GM23248 (cell line): ENCODE data around the gene C20orf141. TPM values are rescaled to one million over a fixed set of nuclear protein-coding genes. Genes with fewer than 3 reads are reported as not detected.
A peak's percentile ranks its signal among the peaks of the same experiment; 100 is the strongest.

Source experiments
- DNase-seq: peaks from one replicate; pipeline ENCODE4 v3.0.0-alpha.2; 2015
- H2AFZ ChIP-seq: fragments of 200-600 bp; sonication (generic); 2 replicates; pipeline ENCODE4 v1.6.1; 2016; ENCODE audit warnings: antibody characterized with exemption
- H3F3A ChIP-seq: fragments of 200-600 bp; sonication (generic); 2 replicates; pipeline ENCODE4 v1.6.1; 2016; ENCODE audit warnings: mild to moderate bottlenecking, antibody characterized with exemption, mixed run types; ENCODE audit not compliant: insufficient read depth
- H3K27ac ChIP-seq: fragments of 200-600 bp; sonication (generic); 2 replicates; pipeline ENCODE4 v1.5.1; 2016; ENCODE audit warnings: mild to moderate bottlenecking
- H3K27me3 ChIP-seq: fragments of 200-600 bp; sonication (generic); replicated peaks from 2 replicates; pipeline ENCODE4 v1.6.1; 2016; ENCODE audit warnings: mild to moderate bottlenecking; ENCODE audit not compliant: insufficient read depth
- H3K36me3 ChIP-seq: fragments of 200-600 bp; sonication (generic); 2 replicates; pipeline ENCODE4 v1.6.1; 2016; ENCODE audit warnings: low read depth, mild to moderate bottlenecking
- H3K4me1 ChIP-seq: fragments of 200-600 bp; sonication (generic); 2 replicates; pipeline ENCODE4 v1.6.1; 2016; ENCODE audit warnings: mild to moderate bottlenecking; ENCODE audit not compliant: insufficient read depth
- H3K4me2 ChIP-seq: fragments of 200-600 bp; sonication (generic); one replicate; pipeline ENCODE4 v1.6.1; 2016; ENCODE audit warnings: mild to moderate bottlenecking; ENCODE audit not compliant: unreplicated experiment
- H3K4me3 ChIP-seq: fragments of 200-600 bp; sonication (generic); 2 replicates; pipeline ENCODE4 v1.5.1; 2016; ENCODE audit warnings: mild to moderate bottlenecking
- H3K79me2 ChIP-seq: fragments of 200-600 bp; sonication (generic); 2 replicates; pipeline ENCODE4 v1.6.1; 2016; ENCODE audit warnings: mild to moderate bottlenecking; ENCODE audit not compliant: insufficient read depth
- H3K9ac ChIP-seq: fragments of 200-600 bp; sonication (generic); 2 replicates; pipeline ENCODE4 v1.6.1; 2016; ENCODE audit warnings: mild to moderate bottlenecking
- H3K9me2 ChIP-seq: fragments of 200-600 bp; sonication (generic); 2 replicates; pipeline ENCODE4 v1.6.1; 2016; ENCODE audit warnings: mixed run types, mild to moderate bottlenecking, moderate library complexity; ENCODE audit not compliant: insufficient read depth
- H3K9me3 ChIP-seq: fragments of 200-600 bp; sonication (generic); one replicate; pipeline ENCODE4 v1.6.1; 2017; ENCODE audit warnings: low read depth
- H4K20me1 ChIP-seq: fragments of 200-600 bp; sonication (generic); 2 replicates; pipeline ENCODE4 v1.6.0; 2016; ENCODE audit not compliant: insufficient read depth
- EZH2 ChIP-seq: fragments of 200-600 bp; sonication (generic); IDR thresholded peaks from 2 replicates; pipeline ENCODE4 v1.6.1; 2018; ENCODE audit warnings: antibody characterized with exemption, mild to moderate bottlenecking; ENCODE audit not compliant: insufficient read depth, poor library complexity, severe bottlenecking
- EZH2phosphoT487 ChIP-seq: fragments of 200-600 bp; sonication (generic); IDR thresholded peaks from 2 replicates; pipeline ENCODE4 v1.6.1; 2018; ENCODE audit warnings: antibody characterized with exemption, moderate library complexity, mild to moderate bottlenecking, low read depth; ENCODE audit not compliant: insufficient read depth
- WGBS, 2 experiments: methylation state at CpG; one replicate each; pipeline ENCODE4 v1.1.6; 2015 to 2017; ENCODE audit warnings: low lambda C conversion rate in 2 of 2, low coverage in 1 of 2; ENCODE audit errors: missing lambda C conversion rate in 2 of 2; 5-methylcytosine and 5-hydroxymethylcytosine counted together
- in situ Hi-C: fragments of 300-500 bp; cut with MboI; formaldehyde crosslinking; loops from 2 replicates; pipeline ENCODE4 v1.15.0; 2020
- polyA plus RNA-seq: library from polyadenylated mRNA; unstranded; fragments of >200 nt; fragmentation: Nextera tagmentation; extraction: Ambion mirVana; gene quantifications from 2 replicates; pipeline ENCODE4 v1.2.1, GENCODE V29; 2016
- total RNA-seq: library from RNA; depleted of rRNA; stranded (reverse); fragments of >200 nt; shearing (Covaris generic); gene quantifications from 2 replicates; pipeline ENCODE4 v1.2.3, GENCODE V29; 2014

C20orf141 gene
- total and polyA plus RNA-seq, 2 experiments from 2014 or later = not detected

GRCh38 chr20:2799271-2799670 is 15.5 kb upstream of the C20orf141 start:
- no peak for TF ChIP-seq EZH2
- no peak for TF ChIP-seq EZH2phosphoT487
- no peak overlapping the region for H3K9ac ChIP-seq

GRCh38 chr20:2799688-2800520 is 14.9 kb upstream of the C20orf141 start:
- Histone ChIP-seq H3K27ac (no peak overlapping the region), H3K9ac (no peak overlapping the region), H3F3A (no peaks in the 10 kb centered on the region), H3K4me1 (no peaks in the 10 kb centered on the region), H3K36me3 (no peaks in the 10 kb centered on the region), H3K9me3 (no peaks in the 10 kb centered on the region), H3K79me2 (no peaks in the 10 kb centered on the region), H2AFZ (no peak overlapping the region), H3K4me2 (peak overlapping the region; percentile 39), H3K4me3 (peak overlapping the region; percentile 35; the same call in 1 of the 2 replicates), H4K20me1 (no peaks in the 10 kb centered on the region), H3K9me2 (no peaks in the 10 kb centered on the region), H3K27me3 (peaks cover 54% of the 10 kb centered on the region)
- WGBS, 2 experiments = 3 to 4% methylated on average over 39 to 61 of the region's 61 CpGs
- DNase-seq = peak; percentile 55
- TF ChIP-seq EZH2phosphoT487 (no peak), EZH2 (peak; percentile 76)
- in situ Hi-C loops = no loop called here

More at GRCh38 chr20:2799271-2799670, 15.5 kb upstream of the C20orf141 start:
- Histone ChIP-seq H3K4me3 (no peak overlapping the region), H3K9me2 (no peaks in the 10 kb centered on the region), H3K27me3 (peaks cover 51% of the 10 kb centered on the region), H3K79me2 (no peaks in the 10 kb centered on the region), H3K9me3 (no peaks in the 10 kb centered on the region), H3K4me1 (no peaks in the 10 kb centered on the region), H3K4me2 (no peak overlapping the region), H3F3A (no peaks in the 10 kb centered on the region), H3K27ac (no peak overlapping the region), H4K20me1 (no peaks in the 10 kb centered on the region), H2AFZ (no peak overlapping the region), H3K36me3 (no peaks in the 10 kb centered on the region)
- DNase-seq = no peak
- WGBS, 2 experiments = 62 to 63% methylated on average over 7 to 9 of the region's 9 CpGs
- in situ Hi-C loops = no loop called here

GRCh38 chr20:2800521-2801285 is 14.1 kb upstream of the C20orf141 start, which contains the start of gene CPXM1:
TSS of gene CPXM1 (minus strand) at chr20:2800627. CDS start at chr20:2800572, 55 bp downstream.
- H3K4me1 ChIP-seq = no peaks in the 10 kb centered on the region
- no peaks in the 10 kb centered on the region for H3K36me3 ChIP-seq
- H3F3A ChIP-seq = no peaks in the 10 kb centered on the region
- no peak within 1 kb of the TSS for H3K9ac ChIP-seq
- in situ Hi-C loops = no loop called here
- no peak for DNase-seq
- no peaks in the 10 kb centered on the region for H3K79me2 ChIP-seq
- TF ChIP-seq EZH2phosphoT487 (no peak), EZH2 (peak; percentile 81)
- peak within 1 kb of the TSS; percentile 35; the same call in 1 of the 2 replicates for H3K4me3 ChIP-seq
- no peaks in the 10 kb centered on the region for H3K9me2 ChIP-seq
- no peak within 1 kb of the TSS for H3K27ac ChIP-seq
- peak within 1 kb of the TSS; percentile 39 for H3K4me2 ChIP-seq
- no peak within 1 kb of the TSS for H2AFZ ChIP-seq
- H3K27me3 ChIP-seq = peaks cover 62% of the 10 kb centered on the region
- H3K9me3 ChIP-seq = no peaks in the 10 kb centered on the region
- 6 to 9% methylated on average over 22 to 39 of the region's 52 CpGs for WGBS, 2 experiments
- no peaks in the 10 kb centered on the region for H4K20me1 ChIP-seq

GRCh38 chr20:2801286-2801728 is 13.5 kb upstream of the C20orf141 start:
- in situ Hi-C loops = no loop called here
- H3K4me2 ChIP-seq = no peak overlapping the region

More at GRCh38 chr20:2801286-2801728, 13.5 kb upstream of the C20orf141 start:
- no peaks in the 10 kb centered on the region for H3K4me1 ChIP-seq
- H3K27ac ChIP-seq = no peak overlapping the region
- H4K20me1 ChIP-seq = no peaks in the 10 kb centered on the region
- H3K9me3 ChIP-seq = no peaks in the 10 kb centered on the region
- 15 to 16% methylated on average over 13 of the region's 13 CpGs for WGBS, 2 experiments
- H3K9ac ChIP-seq = no peak overlapping the region
- no peak for DNase-seq
- peaks cover 68% of the 10 kb centered on the region for H3K27me3 ChIP-seq
- H3K79me2 ChIP-seq = no peaks in the 10 kb centered on the region
- no peak overlapping the region for H3K4me3 ChIP-seq
- H3K36me3 ChIP-seq = no peaks in the 10 kb centered on the region
- no peak overlapping the region for H2AFZ ChIP-seq
- TF ChIP-seq EZH2phosphoT487 (no peak), EZH2 (peak; percentile 77)
- H3F3A ChIP-seq = no peaks in the 10 kb centered on the region
- H3K9me2 ChIP-seq = no peaks in the 10 kb centered on the region
